ENCODE results near the gene GJB6.

GJB6 gene

DNA sequence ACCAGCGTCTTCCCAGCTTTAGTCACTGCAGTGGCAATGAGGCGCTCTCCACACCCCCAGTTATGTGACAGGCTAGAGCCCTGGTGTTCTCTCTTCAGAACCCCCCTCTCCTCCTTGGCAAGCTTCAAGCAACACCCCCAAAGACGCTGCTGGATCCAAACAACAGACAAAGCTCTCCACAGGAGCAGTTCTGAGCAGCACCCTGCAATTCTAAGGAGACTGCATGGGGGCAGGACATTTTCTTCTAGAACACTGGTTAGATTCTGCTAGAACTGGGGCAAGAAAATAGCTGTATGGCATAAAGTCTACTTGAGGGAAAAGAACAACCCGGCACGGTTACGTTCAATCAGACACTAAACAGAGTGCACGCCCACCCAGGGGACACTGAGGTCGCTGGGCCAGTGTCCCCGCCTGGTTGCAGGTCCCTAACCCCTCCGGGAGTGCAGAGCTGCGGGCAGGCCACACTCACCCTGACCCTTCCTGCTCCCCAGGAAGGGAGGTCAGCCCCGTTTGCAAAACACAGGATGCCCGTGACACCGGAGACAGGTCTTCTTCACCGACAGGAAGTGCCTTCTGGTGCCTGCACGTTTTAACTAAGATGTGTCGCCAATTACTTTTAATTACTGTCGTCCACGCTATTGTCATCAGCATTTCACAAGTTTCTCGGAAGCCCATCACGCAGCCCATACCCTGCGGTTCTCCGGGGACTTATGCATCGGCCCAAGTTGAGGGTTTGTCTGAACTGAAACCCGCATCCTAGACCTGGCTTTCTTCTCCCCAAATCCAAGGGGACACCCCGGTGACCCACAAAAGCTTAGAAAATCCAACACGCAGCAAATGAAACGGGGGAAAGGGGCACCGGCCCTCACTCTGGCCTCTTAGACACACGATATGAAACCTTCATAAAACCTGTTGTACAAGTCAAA lies 943 bp downstream of the GJB6 start:
- H3K4me1 ChIP-seq: no peaks in the 10 kb centered on the region
- peak overlapping the region; percentile 33 for H3K4me3 ChIP-seq (ENCODE audit: low read depth, low read length)
- no peaks in the 10 kb centered on the region for H3K79me2 ChIP-seq
- TF ChIP-seq, protein P1, sequence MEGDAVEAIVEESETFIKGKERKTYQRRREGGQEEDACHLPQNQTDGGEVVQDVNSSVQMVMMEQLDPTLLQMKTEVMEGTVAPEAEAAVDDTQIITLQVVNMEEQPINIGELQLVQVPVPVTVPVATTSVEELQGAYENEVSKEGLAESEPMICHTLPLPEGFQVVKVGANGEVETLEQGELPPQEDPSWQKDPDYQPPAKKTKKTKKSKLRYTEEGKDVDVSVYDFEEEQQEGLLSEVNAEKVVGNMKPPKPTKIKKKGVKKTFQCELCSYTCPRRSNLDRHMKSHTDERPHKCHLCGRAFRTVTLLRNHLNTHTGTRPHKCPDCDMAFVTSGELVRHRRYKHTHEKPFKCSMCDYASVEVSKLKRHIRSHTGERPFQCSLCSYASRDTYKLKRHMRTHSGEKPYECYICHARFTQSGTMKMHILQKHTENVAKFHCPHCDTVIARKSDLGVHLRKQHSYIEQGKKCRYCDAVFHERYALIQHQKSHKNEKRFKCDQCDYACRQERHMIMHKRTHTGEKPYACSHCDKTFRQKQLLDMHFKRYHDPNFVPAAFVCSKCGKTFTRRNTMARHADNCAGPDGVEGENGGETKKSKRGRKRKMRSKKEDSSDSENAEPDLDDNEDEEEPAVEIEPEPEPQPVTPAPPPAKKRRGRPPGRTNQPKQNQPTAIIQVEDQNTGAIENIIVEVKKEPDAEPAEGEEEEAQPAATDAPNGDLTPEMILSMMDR (IDR thresholded peaks at IDR 0.05): no peak
- H3K9ac ChIP-seq: no peak overlapping the region
- no peaks in the 10 kb centered on the region for H3K36me3 ChIP-seq (ENCODE audit: control insufficient read depth, insufficient read depth, low read length)
- no peak overlapping the region for H2AFZ ChIP-seq
- H3K9me3 ChIP-seq (ENCODE audit: control insufficient read depth, low read length): no peaks in the 10 kb centered on the region
- peaks cover 4% of the 10 kb centered on the region for H3K27me3 ChIP-seq (ENCODE audit: control insufficient read depth, insufficient read depth, low read length)
- no peak overlapping the region for H3K27ac ChIP-seq
- peak overlapping the region; percentile 69 for H3K4me2 ChIP-seq (ENCODE audit: low read length)

DNA sequence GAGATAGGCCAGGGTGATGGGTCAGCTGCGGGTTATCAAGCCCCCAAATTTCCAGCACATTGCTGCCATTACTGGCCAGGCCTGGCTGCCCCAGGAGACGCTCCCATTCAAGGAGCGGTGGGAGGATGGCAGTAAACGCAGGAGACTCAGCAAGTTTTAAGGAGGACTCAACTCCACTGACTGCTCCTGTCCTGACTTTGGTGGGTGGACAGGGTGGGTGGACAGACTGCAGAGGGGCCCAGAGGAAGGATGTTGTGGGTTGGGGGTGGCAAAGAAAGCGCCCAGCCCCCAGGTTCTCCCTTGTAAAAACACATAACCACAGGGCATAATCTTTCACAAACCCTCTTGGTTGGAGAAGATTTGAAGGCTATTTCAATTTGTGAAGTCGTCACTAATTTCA lies 4.4 kb downstream of the GJB6 start:
- peaks cover 4% of the 10 kb centered on the region for H3K27me3 ChIP-seq (ENCODE audit: control insufficient read depth, insufficient read depth, low read length)
- no peak overlapping the region for H3K27ac ChIP-seq
- TF ChIP-seq, protein P1 (IDR thresholded peaks at IDR 0.05): no peak
- H3K79me2 ChIP-seq: no peaks in the 10 kb centered on the region
- H3K36me3 ChIP-seq (ENCODE audit: control insufficient read depth, insufficient read depth, low read length): no peaks in the 10 kb centered on the region
- H3K4me2 ChIP-seq (ENCODE audit: low read length): no peak overlapping the region
- no peaks in the 10 kb centered on the region for H3K9me3 ChIP-seq (ENCODE audit: control insufficient read depth, low read length)
- H3K4me1 ChIP-seq: no peaks in the 10 kb centered on the region
- no peak overlapping the region for H3K9ac ChIP-seq
- H2AFZ ChIP-seq: no peak overlapping the region
- H3K4me3 ChIP-seq (ENCODE audit: low read depth, low read length): no peak overlapping the region

DNA sequence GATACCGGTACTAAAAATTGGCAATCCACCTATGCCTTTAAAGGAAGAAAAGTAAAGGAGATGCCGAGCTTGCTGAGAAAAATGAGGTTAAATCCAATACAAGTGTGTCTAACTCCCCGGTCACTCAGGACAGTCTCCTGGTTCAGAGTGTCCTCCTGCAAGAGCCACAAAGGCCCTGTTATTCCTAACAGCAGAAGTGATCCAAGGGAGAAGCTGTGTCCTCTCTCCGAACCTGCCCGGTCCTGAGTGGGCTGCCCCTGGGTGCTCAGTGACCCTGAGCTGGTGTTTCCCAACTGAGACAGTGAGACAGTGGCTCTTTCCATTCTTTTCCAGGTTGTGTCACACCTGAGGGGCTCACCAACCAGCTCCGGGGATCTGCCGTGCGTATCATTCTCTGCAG lies 4.8 kb downstream of the GJB6 start:
- Histone ChIP-seq H3K4me1 (no peaks in the 10 kb centered on the region), H3K36me3 (ENCODE audit: control insufficient read depth, insufficient read depth, low read length) (no peaks in the 10 kb centered on the region), H3K4me3 (ENCODE audit: low read depth, low read length) (no peak overlapping the region), H3K27ac (no peak overlapping the region), H3K9ac (no peak overlapping the region), H3K9me3 (ENCODE audit: control insufficient read depth, low read length) (no peaks in the 10 kb centered on the region), H3K4me2 (ENCODE audit: low read length) (no peak overlapping the region), H3K27me3 (ENCODE audit: control insufficient read depth, insufficient read depth, low read length) (peaks cover under 1% of the 10 kb centered on the region), H3K79me2 (no peaks in the 10 kb centered on the region), H2AFZ (no peak overlapping the region)
- TF ChIP-seq, protein P1 (IDR thresholded peaks at IDR 0.05): no peak

DNA sequence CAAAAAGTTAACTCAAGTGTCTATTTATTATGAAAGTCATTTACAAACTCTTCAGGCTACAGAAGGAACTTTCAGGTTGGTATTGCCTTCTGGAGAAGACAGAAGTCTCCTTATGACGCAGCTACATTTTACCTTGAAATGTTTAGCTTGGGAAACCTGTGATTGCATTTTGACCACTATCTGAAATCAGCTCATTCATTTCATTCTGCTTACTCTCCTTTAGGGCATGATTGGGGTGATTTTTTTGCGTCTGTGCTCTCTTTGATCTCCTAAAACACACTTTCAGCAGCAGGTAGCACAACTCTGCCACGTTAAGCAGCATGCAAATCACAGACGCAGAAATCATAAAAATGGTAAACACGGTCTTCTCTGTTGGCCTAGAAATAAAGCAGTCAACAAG lies 9.6 kb downstream of the GJB6 start:
- H3K4me1 ChIP-seq: no peaks in the 10 kb centered on the region
- TF ChIP-seq, protein P1 (IDR thresholded peaks at IDR 0.05): no peak
- H3K9ac ChIP-seq: no peak overlapping the region
- no peak overlapping the region for H3K4me3 ChIP-seq (ENCODE audit: low read depth, low read length)
- no peaks in the 10 kb centered on the region for H3K9me3 ChIP-seq (ENCODE audit: control insufficient read depth, low read length)
- H3K27ac ChIP-seq: no peak overlapping the region
- no peaks in the 10 kb centered on the region for H3K27me3 ChIP-seq (ENCODE audit: control insufficient read depth, insufficient read depth, low read length)
- H3K4me2 ChIP-seq (ENCODE audit: low read length): no peak overlapping the region
- no peaks in the 10 kb centered on the region for H3K36me3 ChIP-seq (ENCODE audit: control insufficient read depth, insufficient read depth, low read length)
- no peak overlapping the region for H2AFZ ChIP-seq
- no peaks in the 10 kb centered on the region for H3K79me2 ChIP-seq

DNA sequence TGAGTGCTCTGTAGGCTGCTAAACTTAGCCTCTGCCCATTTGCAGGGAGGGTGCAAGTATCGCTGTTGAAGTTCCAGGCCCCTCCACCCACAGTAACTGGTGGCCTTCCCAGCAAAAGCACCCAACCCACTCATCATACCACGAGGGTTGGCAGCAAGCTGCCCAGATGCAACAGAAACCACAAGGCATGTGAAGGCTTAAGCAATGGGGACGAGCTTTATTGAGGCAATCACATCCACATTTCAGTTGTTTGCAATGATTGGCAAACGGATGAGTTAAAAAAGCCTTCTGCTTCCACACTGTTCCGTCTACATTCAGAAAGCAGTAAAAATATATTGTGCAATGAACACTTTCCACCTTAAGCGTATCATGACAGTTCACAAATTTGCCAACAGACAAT lies 10.3 kb downstream of the GJB6 start:
- H3K9me3 ChIP-seq (ENCODE audit: control insufficient read depth, low read length): no peaks in the 10 kb centered on the region
- H3K4me2 ChIP-seq (ENCODE audit: low read length): no peak overlapping the region
- no peaks in the 10 kb centered on the region for H3K27me3 ChIP-seq (ENCODE audit: control insufficient read depth, insufficient read depth, low read length)
- no peaks in the 10 kb centered on the region for H3K79me2 ChIP-seq
- no peaks in the 10 kb centered on the region for H3K4me1 ChIP-seq
- no peak overlapping the region for H2AFZ ChIP-seq
- TF ChIP-seq, protein P1 (IDR thresholded peaks at IDR 0.05): no peak
- H3K9ac ChIP-seq: no peak overlapping the region
- no peaks in the 10 kb centered on the region for H3K36me3 ChIP-seq (ENCODE audit: control insufficient read depth, insufficient read depth, low read length)
- no peak overlapping the region for H3K4me3 ChIP-seq (ENCODE audit: low read depth, low read length)
- no peak overlapping the region for H3K27ac ChIP-seq

Data from parathyroid adenoma (tissue), 2 donors.